ENCODE measurements around the gene SPTBN1.

The SPTBN1 gene

GRCh38 chr2:54416166-54416813 is 39.8 kb upstream of the SPTBN1 start:
- no peak for TF ChIP-seq MYC (IDR thresholded peaks at IDR 0.05; ENCODE audit: low read depth, low read length)
- TF ChIP-seq CTCF (IDR thresholded peaks at IDR 0.05; ENCODE audit: low read depth, low read length): no peak
- TF ChIP-seq MAX (IDR thresholded peaks at IDR 0.05; ENCODE audit: low read depth, low read length): no peak
- no peak for TF ChIP-seq POLR2A (IDR thresholded peaks at IDR 0.05; ENCODE audit: extremely low read depth, insufficient read length)
- DNase-seq (ENCODE audit: low read depth): no peak
- no peak overlapping the region for H3K4me3 ChIP-seq (ENCODE audit: low read depth, low read length)

DNA sequence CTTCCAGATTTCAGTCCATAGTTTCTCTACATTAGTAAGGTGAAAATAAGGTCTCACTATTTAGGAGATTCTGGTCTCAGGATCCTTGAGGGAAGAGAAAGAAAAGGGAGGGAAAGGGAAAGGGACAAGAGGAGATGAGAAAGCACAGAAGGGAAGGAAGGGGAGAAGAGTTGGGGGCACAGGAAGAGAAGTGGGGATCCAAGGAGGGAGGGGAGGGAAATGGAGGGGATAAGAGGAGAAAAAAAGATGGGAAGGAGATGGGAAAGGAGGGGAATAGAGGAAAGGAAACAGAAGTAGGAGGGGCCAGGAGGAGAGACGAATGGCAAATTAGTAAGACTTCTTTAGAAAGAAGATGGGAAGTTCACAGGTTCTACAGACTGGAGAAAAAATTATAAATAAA is 39.2 kb upstream of the SPTBN1 start:
- TF ChIP-seq CTCF (IDR thresholded peaks at IDR 0.05; ENCODE audit: low read depth, low read length) (no peak), POLR2A (IDR thresholded peaks at IDR 0.05; ENCODE audit: extremely low read depth, insufficient read length) (no peak), MAX (IDR thresholded peaks at IDR 0.05; ENCODE audit: low read depth, low read length) (no peak), MYC (IDR thresholded peaks at IDR 0.05; ENCODE audit: low read depth, low read length) (no peak)
- no peak overlapping the region for H3K4me3 ChIP-seq (ENCODE audit: low read depth, low read length)
- DNase-seq (ENCODE audit: low read depth): no peak

- no peak for TF ChIP-seq MAX (IDR thresholded peaks at IDR 0.05; ENCODE audit: low read depth, low read length)
- no peak overlapping the region for H3K4me3 ChIP-seq (ENCODE audit: low read depth, low read length)
- DNase-seq (ENCODE audit: low read depth): no peak
Measured at GRCh38 chr2:54417577-54417976, 38.5 kb upstream of the SPTBN1 start.

GRCh38 chr2:54419388-54419787 is 36.7 kb upstream of the SPTBN1 start:
- no peak for TF ChIP-seq MYC (IDR thresholded peaks at IDR 0.05; ENCODE audit: low read depth, low read length)
- no peak for TF ChIP-seq CTCF (IDR thresholded peaks at IDR 0.05; ENCODE audit: low read depth, low read length)
- no peak for TF ChIP-seq MAX (IDR thresholded peaks at IDR 0.05; ENCODE audit: low read depth, low read length)
- no peak for TF ChIP-seq POLR2A (IDR thresholded peaks at IDR 0.05; ENCODE audit: extremely low read depth, insufficient read length)
- no peak for DNase-seq (ENCODE audit: low read depth)
- H3K4me3 ChIP-seq (ENCODE audit: low read depth, low read length): no peak overlapping the region

GRCh38 chr2:54419855-54420523 is 36.1 kb upstream of the SPTBN1 start:
- TF ChIP-seq MAX (IDR thresholded peaks at IDR 0.05; ENCODE audit: low read depth, low read length) (no peak), POLR2A (IDR thresholded peaks at IDR 0.05; ENCODE audit: extremely low read depth, insufficient read length) (no peak), CTCF (IDR thresholded peaks at IDR 0.05; ENCODE audit: low read depth, low read length) (no peak)
- no peak for DNase-seq (ENCODE audit: low read depth)
- no peak overlapping the region for H3K4me3 ChIP-seq (ENCODE audit: low read depth, low read length)

DNA sequence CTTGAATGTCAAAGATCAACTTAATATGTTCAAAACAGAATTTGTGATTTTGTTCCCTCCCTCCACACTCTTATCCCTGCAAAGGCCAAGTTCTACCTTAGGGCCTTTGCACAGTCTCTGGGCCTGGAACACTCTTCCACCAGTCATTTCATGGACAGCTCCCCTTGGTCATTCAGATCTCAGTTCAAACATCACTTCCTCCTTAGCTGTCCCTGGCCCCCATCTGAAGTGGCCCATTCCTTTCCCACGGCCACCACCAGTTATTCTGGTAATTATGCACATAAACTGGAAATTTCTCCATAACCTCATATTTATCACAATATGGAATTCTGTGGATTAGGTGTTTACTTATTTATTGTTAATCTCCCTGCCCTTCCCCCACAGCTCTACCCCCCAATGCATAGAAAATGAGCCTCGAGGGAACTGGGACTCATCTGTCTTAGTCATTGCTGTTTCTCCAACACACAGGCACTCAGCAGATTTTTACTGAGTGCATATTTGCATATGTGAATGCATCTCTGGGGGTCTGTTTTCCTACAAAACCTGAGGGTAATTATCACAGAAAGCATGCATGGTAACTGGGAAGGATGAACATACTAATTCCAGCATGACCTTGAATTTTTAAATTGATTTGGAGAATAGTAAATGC is 35.5 kb upstream of the SPTBN1 start:
- TF ChIP-seq MAX (IDR thresholded peaks at IDR 0.05; ENCODE audit: low read depth, low read length) (no peak), POLR2A (IDR thresholded peaks at IDR 0.05; ENCODE audit: extremely low read depth, insufficient read length) (no peak), MYC (IDR thresholded peaks at IDR 0.05; ENCODE audit: low read depth, low read length) (no peak), CTCF (IDR thresholded peaks at IDR 0.05; ENCODE audit: low read depth, low read length) (no peak)
- DNase-seq (ENCODE audit: low read depth): peak; percentile 10

More for the DNA sequence above, 35.5 kb upstream of the SPTBN1 start:
- no peak overlapping the region for H3K4me3 ChIP-seq (ENCODE audit: low read depth, low read length)
